GM12872 (cell line): ENCODE measurements around the gene PLA2G4F.

ENCODE experiments used
- TF ChIP-seq, protein P1 (sequence below): IDR thresholded peaks from 3 replicates; pipeline ENCODE4 v1.5.1; 2011; ENCODE audit warnings: low read depth, mild to moderate bottlenecking, low read length, moderate library complexity; ENCODE audit not compliant: insufficient read depth

The PLA2G4F gene, protein sequence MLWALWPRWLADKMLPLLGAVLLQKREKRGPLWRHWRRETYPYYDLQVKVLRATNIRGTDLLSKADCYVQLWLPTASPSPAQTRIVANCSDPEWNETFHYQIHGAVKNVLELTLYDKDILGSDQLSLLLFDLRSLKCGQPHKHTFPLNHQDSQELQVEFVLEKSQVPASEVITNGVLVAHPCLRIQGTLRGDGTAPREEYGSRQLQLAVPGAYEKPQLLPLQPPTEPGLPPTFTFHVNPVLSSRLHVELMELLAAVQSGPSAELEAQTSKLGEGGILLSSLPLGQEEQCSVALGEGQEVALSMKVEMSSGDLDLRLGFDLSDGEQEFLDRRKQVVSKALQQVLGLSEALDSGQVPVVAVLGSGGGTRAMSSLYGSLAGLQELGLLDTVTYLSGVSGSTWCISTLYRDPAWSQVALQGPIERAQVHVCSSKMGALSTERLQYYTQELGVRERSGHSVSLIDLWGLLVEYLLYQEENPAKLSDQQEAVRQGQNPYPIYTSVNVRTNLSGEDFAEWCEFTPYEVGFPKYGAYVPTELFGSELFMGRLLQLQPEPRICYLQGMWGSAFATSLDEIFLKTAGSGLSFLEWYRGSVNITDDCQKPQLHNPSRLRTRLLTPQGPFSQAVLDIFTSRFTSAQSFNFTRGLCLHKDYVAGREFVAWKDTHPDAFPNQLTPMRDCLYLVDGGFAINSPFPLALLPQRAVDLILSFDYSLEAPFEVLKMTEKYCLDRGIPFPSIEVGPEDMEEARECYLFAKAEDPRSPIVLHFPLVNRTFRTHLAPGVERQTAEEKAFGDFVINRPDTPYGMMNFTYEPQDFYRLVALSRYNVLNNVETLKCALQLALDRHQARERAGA

DNA sequence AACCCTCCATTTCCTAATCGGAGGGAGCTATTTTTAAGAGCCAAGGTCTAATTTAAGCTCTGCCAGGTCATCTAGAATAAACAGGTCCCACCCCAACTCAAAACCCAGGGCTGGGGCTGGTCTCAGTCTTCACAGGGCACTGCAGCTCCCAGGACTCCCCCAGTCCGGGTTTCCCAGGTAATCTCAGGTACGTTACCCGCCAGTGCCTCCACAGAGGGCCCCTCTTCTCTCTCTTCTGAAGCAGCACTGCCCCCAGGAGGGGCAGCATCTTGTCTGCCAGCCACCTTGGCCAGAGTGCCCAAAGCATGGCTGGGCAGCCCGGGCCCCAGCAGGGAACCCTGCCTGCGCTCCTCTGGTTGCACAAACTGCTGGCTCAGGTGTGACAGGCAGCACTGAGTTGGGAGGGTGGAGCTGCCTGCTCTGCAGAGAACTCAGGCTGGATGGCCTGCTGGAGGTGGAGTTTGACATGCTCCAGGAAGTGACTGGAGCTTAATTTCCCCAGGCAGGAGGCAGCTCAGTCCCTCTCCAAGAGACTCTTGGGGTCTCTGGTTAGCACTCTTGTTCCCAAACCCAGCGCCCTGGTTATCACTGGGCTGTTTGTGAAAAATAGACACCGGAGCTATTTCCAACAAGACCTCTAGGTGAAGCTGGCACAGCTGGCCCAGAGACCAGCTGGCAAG lies at the start of gene PLA2G4F:
TSS of gene PLA2G4F (minus strand) at position 394 of the 680 bp plus-strand sequence. CDS start at position 307, 87 bp downstream.
- TF ChIP-seq, protein P1, sequence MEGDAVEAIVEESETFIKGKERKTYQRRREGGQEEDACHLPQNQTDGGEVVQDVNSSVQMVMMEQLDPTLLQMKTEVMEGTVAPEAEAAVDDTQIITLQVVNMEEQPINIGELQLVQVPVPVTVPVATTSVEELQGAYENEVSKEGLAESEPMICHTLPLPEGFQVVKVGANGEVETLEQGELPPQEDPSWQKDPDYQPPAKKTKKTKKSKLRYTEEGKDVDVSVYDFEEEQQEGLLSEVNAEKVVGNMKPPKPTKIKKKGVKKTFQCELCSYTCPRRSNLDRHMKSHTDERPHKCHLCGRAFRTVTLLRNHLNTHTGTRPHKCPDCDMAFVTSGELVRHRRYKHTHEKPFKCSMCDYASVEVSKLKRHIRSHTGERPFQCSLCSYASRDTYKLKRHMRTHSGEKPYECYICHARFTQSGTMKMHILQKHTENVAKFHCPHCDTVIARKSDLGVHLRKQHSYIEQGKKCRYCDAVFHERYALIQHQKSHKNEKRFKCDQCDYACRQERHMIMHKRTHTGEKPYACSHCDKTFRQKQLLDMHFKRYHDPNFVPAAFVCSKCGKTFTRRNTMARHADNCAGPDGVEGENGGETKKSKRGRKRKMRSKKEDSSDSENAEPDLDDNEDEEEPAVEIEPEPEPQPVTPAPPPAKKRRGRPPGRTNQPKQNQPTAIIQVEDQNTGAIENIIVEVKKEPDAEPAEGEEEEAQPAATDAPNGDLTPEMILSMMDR, result no peak

DNA sequence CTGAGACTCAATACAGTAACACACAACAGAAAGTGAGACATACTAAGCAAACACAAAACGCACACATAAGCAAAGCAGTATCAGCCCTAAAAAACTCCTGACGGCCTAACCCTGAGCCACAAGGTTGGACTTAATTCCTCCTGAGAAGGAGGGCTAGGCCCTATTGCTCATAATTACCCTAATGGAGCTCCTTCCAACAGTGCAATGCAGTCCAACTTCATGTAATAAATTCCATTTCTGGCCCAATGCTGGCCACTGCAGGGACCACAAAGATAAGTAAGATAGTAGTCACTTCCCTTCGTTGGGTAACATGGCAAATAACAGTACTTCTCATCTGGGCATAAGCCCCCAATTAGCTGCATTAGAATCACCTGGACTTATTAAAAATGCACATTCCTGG lies 47.5 kb upstream of the PLA2G4F start:
- TF ChIP-seq, protein P1, result no peak

DNA sequence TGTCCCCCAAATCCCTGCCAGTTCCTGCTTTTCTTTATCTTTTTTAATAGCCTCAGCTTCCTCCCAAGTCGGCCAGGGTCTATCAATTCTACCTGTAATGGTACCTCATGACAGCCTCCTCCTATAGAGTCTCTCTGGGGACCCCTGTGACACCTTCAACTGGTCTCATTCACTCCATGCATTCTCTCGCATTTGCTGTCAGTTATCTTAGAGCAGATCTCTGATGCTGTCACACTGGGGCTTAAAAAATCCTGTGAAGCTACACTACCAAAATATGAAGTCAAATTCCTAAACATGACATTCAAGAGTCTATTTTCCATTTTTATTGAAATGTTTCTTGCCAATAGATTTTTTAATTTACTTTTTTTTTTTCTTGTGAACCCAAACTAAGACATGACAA lies 46.2 kb upstream of the PLA2G4F start:
- TF ChIP-seq, protein P1, result no peak

DNA sequence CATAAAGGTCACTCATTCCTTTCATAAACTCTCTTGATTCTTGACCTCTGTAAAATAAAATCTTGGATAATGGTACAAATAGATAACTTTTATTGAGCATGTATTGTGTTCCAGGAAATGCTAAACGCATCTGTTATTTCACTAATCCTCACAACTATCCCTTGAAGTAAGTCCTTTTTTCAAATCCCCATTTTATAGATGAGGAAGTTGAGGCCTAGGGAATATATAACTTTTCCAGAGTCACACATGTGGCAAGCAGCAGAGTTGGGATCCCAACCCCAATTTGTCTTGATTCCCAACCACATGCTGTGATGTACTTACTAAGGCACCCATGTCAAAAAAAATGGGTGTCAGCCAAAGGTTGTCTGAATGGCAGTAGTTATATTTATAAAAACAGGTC lies 45.4 kb upstream of the PLA2G4F start:
- TF ChIP-seq, protein P1, result no peak

DNA sequence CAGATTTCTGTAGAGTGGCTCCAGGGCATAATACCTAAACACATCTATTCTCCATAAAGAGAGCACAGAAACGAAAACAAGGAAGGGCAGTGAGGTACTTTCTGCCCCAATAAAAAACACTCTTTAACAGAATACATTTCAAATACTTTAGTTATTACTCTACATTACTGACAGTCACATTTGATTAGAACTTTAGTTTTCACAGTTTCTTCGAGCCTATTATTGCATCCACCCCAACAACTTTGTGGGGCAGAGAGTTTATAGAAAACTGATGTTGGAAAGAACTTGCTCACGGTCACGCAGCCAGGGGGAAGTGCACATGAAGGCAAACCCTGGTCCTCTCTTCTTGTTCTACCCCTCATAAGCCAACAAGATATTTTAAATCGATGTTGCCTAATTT lies 42.7 kb upstream of the PLA2G4F start:
- TF ChIP-seq, protein P1, result no peak

DNA sequence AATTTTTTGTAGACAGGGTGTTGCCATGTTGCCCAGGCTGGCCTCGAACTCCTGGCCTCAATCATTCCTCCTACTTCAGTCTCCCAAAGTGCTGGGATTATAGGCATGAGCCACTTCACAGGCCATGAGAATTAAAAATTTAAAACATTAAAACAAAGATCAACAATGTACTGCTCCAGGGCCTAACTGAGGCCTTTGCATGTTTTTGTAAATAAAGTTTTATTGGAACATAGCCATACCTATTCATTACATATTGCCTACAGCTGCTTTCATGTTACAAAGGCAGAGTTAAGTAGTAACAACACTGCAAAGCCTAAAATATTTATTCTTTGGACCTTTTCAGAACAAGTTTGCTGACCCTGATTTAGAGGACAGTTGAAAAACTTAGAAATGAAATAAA lies 42.1 kb upstream of the PLA2G4F start:
- TF ChIP-seq, protein P1, result no peak

DNA sequence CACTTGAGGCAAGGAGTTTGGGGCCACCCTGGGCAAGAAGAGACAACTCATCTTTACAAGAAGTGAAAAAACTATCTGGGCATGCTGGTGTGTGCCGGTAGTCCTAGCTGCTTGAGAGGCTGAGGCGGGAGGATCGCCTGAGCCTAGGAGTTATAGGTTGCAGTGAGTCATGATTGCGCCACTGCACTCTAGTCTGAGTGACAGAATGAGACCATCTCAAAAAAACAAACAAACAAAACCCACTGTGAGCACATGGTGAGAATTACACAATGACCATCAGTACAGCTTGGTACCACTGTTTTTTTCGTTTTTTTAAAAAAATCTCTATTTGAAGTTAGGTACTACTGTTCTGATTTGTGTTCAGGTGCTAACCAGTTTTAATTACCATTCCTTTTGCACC lies 38.1 kb upstream of the PLA2G4F start:
- TF ChIP-seq, protein P1, result no peak
